ENCODE data around the gene HERC2. TPM values are rescaled to one million over a fixed set of nuclear protein-coding genes. Genes with fewer than 3 reads are reported as not detected.

Gene HERC2
- total RNA-seq, 1 experiment from 2014 or later, result 19.7 TPM

DNA sequence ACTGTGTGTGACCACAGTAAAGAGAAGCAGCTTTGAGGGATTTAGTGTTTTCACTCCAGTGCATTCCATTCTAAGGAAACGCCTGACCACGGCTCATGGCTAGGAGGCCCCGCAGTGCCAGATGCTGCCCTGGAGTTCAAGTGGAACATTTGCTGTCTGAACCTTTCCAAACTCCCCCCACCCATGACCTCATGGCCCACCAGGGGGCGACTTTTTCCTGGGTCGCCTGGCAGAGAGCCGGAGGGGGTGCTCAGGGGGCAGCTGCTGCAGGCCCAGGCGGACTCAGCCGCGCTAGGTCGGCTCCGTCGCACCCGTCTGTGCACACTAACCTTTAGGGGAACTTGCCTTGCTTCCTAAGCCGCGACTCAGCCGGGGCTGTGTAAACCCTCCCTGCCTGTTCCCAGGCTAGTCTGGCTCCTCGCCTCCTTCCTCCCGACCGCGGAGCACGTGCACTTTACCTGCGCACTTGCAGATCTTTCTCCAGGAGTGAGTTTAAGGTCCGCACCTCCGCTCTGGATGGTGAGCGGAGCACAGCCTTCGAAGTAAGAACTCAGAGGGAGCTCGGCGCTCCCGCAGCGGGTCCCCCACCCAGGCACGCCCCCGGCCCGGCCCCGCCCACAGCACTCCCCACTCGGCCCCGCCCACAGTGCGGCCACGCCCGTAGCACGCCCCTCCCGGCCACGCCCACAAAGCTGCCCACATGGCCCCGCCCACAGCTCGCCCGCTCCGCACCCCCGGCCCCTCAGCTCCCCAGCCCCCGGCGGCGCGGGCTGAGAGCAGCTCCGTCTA lies 223.0 kb downstream of the HERC2 start, which contains the start of gene OCA2:
TSS of gene OCA2 (minus strand) at position 550 of the 789 bp plus-strand sequence. CDS start 17,441 bp downstream, outside the sequence.
- CTCF ChIA-PET, result no interaction called here
- intact Hi-C loops (cut with micrococcal nuclease; ENCODE audit: unreplicated experiment), result no loop called here
- TF ChIP-seq, protein P1, sequence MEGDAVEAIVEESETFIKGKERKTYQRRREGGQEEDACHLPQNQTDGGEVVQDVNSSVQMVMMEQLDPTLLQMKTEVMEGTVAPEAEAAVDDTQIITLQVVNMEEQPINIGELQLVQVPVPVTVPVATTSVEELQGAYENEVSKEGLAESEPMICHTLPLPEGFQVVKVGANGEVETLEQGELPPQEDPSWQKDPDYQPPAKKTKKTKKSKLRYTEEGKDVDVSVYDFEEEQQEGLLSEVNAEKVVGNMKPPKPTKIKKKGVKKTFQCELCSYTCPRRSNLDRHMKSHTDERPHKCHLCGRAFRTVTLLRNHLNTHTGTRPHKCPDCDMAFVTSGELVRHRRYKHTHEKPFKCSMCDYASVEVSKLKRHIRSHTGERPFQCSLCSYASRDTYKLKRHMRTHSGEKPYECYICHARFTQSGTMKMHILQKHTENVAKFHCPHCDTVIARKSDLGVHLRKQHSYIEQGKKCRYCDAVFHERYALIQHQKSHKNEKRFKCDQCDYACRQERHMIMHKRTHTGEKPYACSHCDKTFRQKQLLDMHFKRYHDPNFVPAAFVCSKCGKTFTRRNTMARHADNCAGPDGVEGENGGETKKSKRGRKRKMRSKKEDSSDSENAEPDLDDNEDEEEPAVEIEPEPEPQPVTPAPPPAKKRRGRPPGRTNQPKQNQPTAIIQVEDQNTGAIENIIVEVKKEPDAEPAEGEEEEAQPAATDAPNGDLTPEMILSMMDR (IDR thresholded peaks at IDR 0.05; ENCODE audit: unreplicated experiment), result no peak
- H3K27ac Mint-ChIP-seq (ENCODE audit: unreplicated experiment), result no peak within 1 kb of the TSS
- DNase-seq, result no peak
- no peaks in the 10 kb centered on the region for H3K36me3 Mint-ChIP-seq (ENCODE audit: insufficient read depth, unreplicated experiment)
- no TSS peak for BruUV-seq (replicated peaks)
- H3K27me3 Mint-ChIP-seq (ENCODE audit: unreplicated experiment), result peaks cover 15% of the 10 kb centered on the region
- H3K9me3 Mint-ChIP-seq (ENCODE audit: low read depth, unreplicated experiment), result no peaks in the 10 kb centered on the region
- no peak within 1 kb of the TSS for H3K4me3 Mint-ChIP-seq (ENCODE audit: low read depth, unreplicated experiment)
- no peaks in the 10 kb centered on the region for H3K4me1 Mint-ChIP-seq (ENCODE audit: low read depth, unreplicated experiment)

DNA sequence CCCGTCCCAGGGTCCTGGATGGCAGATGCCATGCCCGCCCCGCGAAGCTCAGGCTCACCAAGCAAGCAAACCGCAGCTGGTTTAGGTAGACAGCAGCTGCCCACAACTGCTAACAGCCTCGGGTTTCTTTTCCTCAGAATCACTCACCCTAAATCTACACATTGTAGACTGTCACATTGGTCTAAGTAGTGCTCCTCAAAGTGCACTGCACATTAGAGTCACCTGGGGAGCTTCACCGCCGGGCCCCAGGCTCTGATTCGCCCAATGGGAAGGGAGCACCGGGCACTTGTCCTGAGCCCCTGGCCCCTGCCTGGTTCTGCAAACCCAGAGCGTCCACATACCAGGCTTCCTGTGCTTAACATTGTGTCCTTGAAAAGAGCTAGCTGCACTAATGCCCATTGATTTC lies 223.6 kb downstream of the HERC2 start:
- H3K27ac Mint-ChIP-seq (ENCODE audit: unreplicated experiment), result no peak overlapping the region
- no peaks in the 10 kb centered on the region for H3K9me3 Mint-ChIP-seq (ENCODE audit: low read depth, unreplicated experiment)
- H3K4me1 Mint-ChIP-seq (ENCODE audit: low read depth, unreplicated experiment), result no peaks in the 10 kb centered on the region
- no peak overlapping the region for H3K4me3 Mint-ChIP-seq (ENCODE audit: low read depth, unreplicated experiment)
- H3K36me3 Mint-ChIP-seq (ENCODE audit: insufficient read depth, unreplicated experiment), result no peaks in the 10 kb centered on the region
- TF ChIP-seq, protein P1 (IDR thresholded peaks at IDR 0.05; ENCODE audit: unreplicated experiment), result no peak
- intact Hi-C loops (cut with micrococcal nuclease; ENCODE audit: unreplicated experiment), result no loop called here
- H3K27me3 Mint-ChIP-seq (ENCODE audit: unreplicated experiment), result peaks cover 15% of the 10 kb centered on the region
- CTCF ChIA-PET, result no interaction called here
- no TSS peak for BruUV-seq (replicated peaks)
- DNase-seq, result no peak

DNA sequence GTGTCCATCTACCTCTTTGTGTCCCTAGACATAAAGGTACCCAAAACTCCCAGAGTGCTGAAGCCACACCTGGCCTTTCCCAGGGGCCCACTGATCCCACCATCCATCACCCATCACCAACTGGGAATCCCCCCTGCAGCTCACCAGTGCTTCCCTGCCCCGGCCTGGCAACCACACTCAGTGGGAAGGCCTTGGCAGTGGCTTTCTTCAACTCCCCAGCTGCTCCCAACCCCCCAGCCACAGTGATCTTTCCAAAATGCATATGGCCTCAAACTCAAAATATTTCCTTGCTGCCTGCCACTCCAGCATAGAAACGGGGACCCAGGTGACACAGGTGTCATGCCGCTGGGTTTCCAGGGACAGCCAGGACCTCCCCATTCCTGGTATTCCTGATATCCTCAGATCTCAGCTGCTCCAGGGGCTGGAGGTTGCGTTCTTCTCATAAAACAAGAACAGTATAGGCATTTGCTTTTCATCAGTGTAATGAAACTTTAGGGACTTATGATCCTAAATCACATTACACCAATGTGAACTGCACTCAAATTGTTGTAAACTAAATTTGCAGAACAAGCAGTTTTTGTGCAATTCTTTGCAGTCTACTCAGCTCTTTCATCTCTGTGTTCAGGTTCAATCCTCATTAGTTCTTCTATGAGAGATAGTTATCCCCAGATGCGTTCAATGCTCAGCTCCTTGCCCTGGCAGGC lies 224.2 kb downstream of the HERC2 start:
- intact Hi-C loops (cut with micrococcal nuclease; ENCODE audit: unreplicated experiment), result no loop called here
- no peaks in the 10 kb centered on the region for H3K4me1 Mint-ChIP-seq (ENCODE audit: low read depth, unreplicated experiment)
- TF ChIP-seq, protein P1 (IDR thresholded peaks at IDR 0.05; ENCODE audit: unreplicated experiment), result no peak
- no peak overlapping the region for H3K27ac Mint-ChIP-seq (ENCODE audit: unreplicated experiment)
- H3K9me3 Mint-ChIP-seq (ENCODE audit: low read depth, unreplicated experiment), result no peaks in the 10 kb centered on the region
- no peak for DNase-seq
- CTCF ChIA-PET, result no interaction called here
- BruUV-seq (replicated peaks), result no TSS peak
- no peaks in the 10 kb centered on the region for H3K36me3 Mint-ChIP-seq (ENCODE audit: insufficient read depth, unreplicated experiment)
- H3K4me3 Mint-ChIP-seq (ENCODE audit: low read depth, unreplicated experiment), result no peak overlapping the region
- peaks cover 15% of the 10 kb centered on the region for H3K27me3 Mint-ChIP-seq (ENCODE audit: unreplicated experiment)

DNA sequence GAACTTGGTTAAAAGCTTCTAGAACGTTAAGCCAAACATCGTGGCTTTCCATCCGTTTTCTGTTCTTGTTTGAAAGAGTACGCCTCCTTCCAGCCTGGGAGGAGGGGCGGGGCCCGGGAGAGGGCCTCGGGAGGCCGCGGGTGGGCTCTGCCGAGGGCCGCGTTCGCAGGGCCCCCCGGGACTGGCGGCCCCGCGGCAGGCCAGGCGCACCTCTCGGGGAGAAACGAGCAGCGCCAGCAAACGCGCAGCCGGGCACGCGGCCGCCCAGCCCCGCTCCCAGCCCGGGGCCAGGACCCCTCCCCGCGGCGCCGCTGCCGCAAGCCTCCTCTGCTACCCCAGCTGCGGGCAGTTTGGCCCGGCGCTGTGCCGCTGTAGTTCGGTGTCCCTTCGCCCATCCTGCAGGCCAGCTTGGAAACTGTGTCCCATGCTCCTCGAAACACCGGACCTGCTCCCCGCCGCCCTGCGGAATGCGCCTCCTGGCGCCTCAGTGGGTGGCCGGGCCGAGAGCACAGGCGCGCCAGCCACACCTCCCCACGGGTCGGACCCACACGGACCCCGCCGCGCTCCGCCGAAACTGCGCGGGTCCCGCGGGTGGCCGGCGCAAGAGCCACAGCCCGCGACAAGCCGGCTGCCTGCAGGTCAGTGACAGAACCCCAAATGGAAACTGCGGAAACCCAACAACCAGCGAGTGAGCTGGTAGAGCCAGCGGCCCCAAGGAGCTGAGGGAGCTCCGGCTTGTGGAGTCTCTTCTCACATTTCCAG lies 225.1 kb downstream of the HERC2 start:
- BruUV-seq (replicated peaks), result no TSS peak
- H3K36me3 Mint-ChIP-seq (ENCODE audit: insufficient read depth, unreplicated experiment), result no peaks in the 10 kb centered on the region
- intact Hi-C loops (cut with micrococcal nuclease; ENCODE audit: unreplicated experiment), result no loop called here
- TF ChIP-seq, protein P1 (IDR thresholded peaks at IDR 0.05; ENCODE audit: unreplicated experiment), result no peak
- H3K27me3 Mint-ChIP-seq (ENCODE audit: unreplicated experiment), result peaks cover 15% of the 10 kb centered on the region
- no peaks in the 10 kb centered on the region for H3K4me1 Mint-ChIP-seq (ENCODE audit: low read depth, unreplicated experiment)
- DNase-seq, result no peak
- CTCF ChIA-PET, result no interaction called here
- no peaks in the 10 kb centered on the region for H3K9me3 Mint-ChIP-seq (ENCODE audit: low read depth, unreplicated experiment)
- H3K4me3 Mint-ChIP-seq (ENCODE audit: low read depth, unreplicated experiment), result no peak overlapping the region
- H3K27ac Mint-ChIP-seq (ENCODE audit: unreplicated experiment), result no peak overlapping the region

Data from Calu3 (cell line).